Neural progenitor cell (in vitro differentiated cells): ENCODE measurements around the gene ADAMTSL2. TPM values are rescaled to one million over a fixed set of nuclear protein-coding genes. Genes with fewer than 3 reads are reported as not detected.

Source experiments
- DNase-seq: peaks from one replicate; pipeline ENCODE4 v3.0.0-alpha.2; 2016; ENCODE audit warnings: low spot score
- H2AFZ ChIP-seq: fragments of 200-600 bp; sonication (generic); replicated peaks from 2 replicates; pipeline ENCODE4 v1.6.1; 2016; ENCODE audit warnings: antibody characterized with exemption
- H3F3A ChIP-seq: fragments of 200-600 bp; sonication (generic); 2 replicates; pipeline ENCODE4 v1.6.1; 2016; ENCODE audit warnings: antibody characterized with exemption, low read depth
- H3K27ac ChIP-seq: fragments of 200-600 bp; sonication (generic); 2 replicates; pipeline ENCODE4 v1.5.1; 2016; ENCODE audit warnings: mild to moderate bottlenecking
- H3K27me3 ChIP-seq: fragments of 200-600 bp; sonication (generic); 2 replicates; pipeline ENCODE4 v1.6.1; 2016; ENCODE audit warnings: mild to moderate bottlenecking, moderate library complexity
- H3K36me3 ChIP-seq: fragments of 200-600 bp; sonication (generic); 2 replicates; pipeline ENCODE4 v1.5.1; 2016
- H3K4me1 ChIP-seq: fragments of 200-600 bp; sonication (generic); 2 replicates; pipeline ENCODE4 v1.6.1; 2016; ENCODE audit warnings: mixed run types
- H3K4me2 ChIP-seq: fragments of 200-600 bp; sonication (generic); 2 replicates; pipeline ENCODE4 v1.6.1; 2016
- H3K4me3 ChIP-seq: fragments of 200-600 bp; sonication (generic); 2 replicates; pipeline ENCODE4 v1.5.1; 2016
- H3K79me2 ChIP-seq: fragments of 200-600 bp; sonication (generic); 2 replicates; pipeline ENCODE4 v1.6.1; 2016; ENCODE audit warnings: low read depth
- H3K9ac ChIP-seq: fragments of 200-600 bp; sonication (generic); 2 replicates; pipeline ENCODE4 v1.6.1; 2016
- H3K9me3 ChIP-seq: fragments of 200-600 bp; sonication (generic); 2 replicates; pipeline ENCODE4 v1.5.1; 2016; ENCODE audit warnings: low read depth
- H4K20me1 ChIP-seq: fragments of 200-600 bp; sonication (generic); 2 replicates; pipeline ENCODE4 v1.6.1; 2016; ENCODE audit warnings: low read depth
- H3K27ac Mint-ChIP-seq: 3 replicates; pipeline ENCODE4 v1.8.0; 2021; ENCODE audit warnings: mixed read lengths
- H3K27me3 Mint-ChIP-seq: 2 replicates; pipeline ENCODE4 v1.8.0; 2022; ENCODE audit warnings: low read depth, mild to moderate bottlenecking, inconsistent platforms, moderate library complexity, mixed read lengths; ENCODE audit not compliant: insufficient read depth
- H3K36me3 Mint-ChIP-seq: 3 replicates; pipeline ENCODE4 v1.8.0; 2021; ENCODE audit warnings: mixed read lengths
- H3K4me1 Mint-ChIP-seq: 3 replicates; pipeline ENCODE4 v1.8.0; 2021; ENCODE audit warnings: mixed read lengths
- H3K4me3 Mint-ChIP-seq: 3 replicates; pipeline ENCODE4 v1.8.0; 2021; ENCODE audit warnings: mild to moderate bottlenecking, moderate library complexity, mixed read lengths
- H3K9me3 Mint-ChIP-seq: 3 replicates; pipeline ENCODE4 v1.8.0; 2020; ENCODE audit warnings: mixed read lengths
- EZH2 ChIP-seq: fragments of 200-600 bp; sonication (generic); IDR thresholded peaks from 2 replicates; pipeline ENCODE4 v1.6.1; 2017; ENCODE audit warnings: antibody characterized with exemption, mild to moderate bottlenecking, moderate library complexity
- EZH2phosphoT487 ChIP-seq: fragments of 200-600 bp; sonication (generic); IDR thresholded peaks from 2 replicates; pipeline ENCODE4 v1.6.1; 2017; ENCODE audit warnings: antibody characterized with exemption
- total RNA-seq: library from RNA; depleted of rRNA; stranded (reverse); fragments of >200 nt; gene quantifications from 2 replicates; pipeline ENCODE4 v1.2.3, GENCODE V29; 2015; ENCODE audit warnings: low replicate concordance
- TF ChIP-seq, protein P1 (sequence below): fragments of 200-600 bp; sonication (generic); IDR thresholded peaks from 2 replicates; pipeline ENCODE4 v1.5.1; 2017; ENCODE audit warnings: antibody characterized with exemption, mild to moderate bottlenecking

Gene ADAMTSL2
- total RNA-seq, 1 donor from 2014 or later = 0.30 TPM

DNA sequence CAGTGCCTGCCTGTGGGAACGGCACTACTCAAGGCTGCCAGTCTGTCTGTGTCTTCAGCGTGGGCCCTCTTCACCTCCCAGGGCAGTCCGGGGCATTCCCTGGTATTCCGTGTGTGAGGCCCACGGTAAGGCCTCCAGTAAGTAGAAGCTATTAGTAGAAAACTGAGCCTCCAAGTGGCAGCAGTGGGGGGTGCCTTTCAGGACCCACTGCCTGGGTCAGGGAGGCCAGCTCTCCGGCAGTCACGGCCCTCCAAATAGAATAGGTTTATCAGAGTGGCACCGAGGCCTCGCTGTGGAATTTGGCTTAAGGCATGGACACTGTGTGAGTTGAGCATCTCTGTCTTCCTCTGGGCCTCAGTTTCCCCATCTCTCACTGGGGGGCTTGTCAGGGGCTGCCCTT lies 23.1 kb downstream of the ADAMTSL2 start:
- no peak overlapping the region for H3K4me3 ChIP-seq
- H3K36me3 Mint-ChIP-seq = no peaks in the 10 kb centered on the region
- no peak overlapping the region for H3K9ac ChIP-seq
- H3K9me3 ChIP-seq = no peaks in the 10 kb centered on the region
- H3K27me3 ChIP-seq = no peaks in the 10 kb centered on the region
- H3K4me1 ChIP-seq = peaks cover 17% of the 10 kb centered on the region
- H4K20me1 ChIP-seq = no peaks in the 10 kb centered on the region
- no peak overlapping the region for H3K4me2 ChIP-seq
- H2AFZ ChIP-seq = no peak overlapping the region
- H3F3A ChIP-seq = peaks cover 10% of the 10 kb centered on the region
- no peaks in the 10 kb centered on the region for H3K79me2 ChIP-seq
- H3K4me1 Mint-ChIP-seq = peaks cover 48% of the 10 kb centered on the region
- no peaks in the 10 kb centered on the region for H3K36me3 ChIP-seq
- no peak overlapping the region for H3K27ac ChIP-seq
- H3K4me3 Mint-ChIP-seq = no peak overlapping the region
- H3K27ac Mint-ChIP-seq = no peak overlapping the region
- DNase-seq = no peak
- no peak for TF ChIP-seq EZH2phosphoT487
- TF ChIP-seq, protein P1, sequence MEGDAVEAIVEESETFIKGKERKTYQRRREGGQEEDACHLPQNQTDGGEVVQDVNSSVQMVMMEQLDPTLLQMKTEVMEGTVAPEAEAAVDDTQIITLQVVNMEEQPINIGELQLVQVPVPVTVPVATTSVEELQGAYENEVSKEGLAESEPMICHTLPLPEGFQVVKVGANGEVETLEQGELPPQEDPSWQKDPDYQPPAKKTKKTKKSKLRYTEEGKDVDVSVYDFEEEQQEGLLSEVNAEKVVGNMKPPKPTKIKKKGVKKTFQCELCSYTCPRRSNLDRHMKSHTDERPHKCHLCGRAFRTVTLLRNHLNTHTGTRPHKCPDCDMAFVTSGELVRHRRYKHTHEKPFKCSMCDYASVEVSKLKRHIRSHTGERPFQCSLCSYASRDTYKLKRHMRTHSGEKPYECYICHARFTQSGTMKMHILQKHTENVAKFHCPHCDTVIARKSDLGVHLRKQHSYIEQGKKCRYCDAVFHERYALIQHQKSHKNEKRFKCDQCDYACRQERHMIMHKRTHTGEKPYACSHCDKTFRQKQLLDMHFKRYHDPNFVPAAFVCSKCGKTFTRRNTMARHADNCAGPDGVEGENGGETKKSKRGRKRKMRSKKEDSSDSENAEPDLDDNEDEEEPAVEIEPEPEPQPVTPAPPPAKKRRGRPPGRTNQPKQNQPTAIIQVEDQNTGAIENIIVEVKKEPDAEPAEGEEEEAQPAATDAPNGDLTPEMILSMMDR = no peak
- no peak for TF ChIP-seq EZH2
- peaks cover 8% of the 10 kb centered on the region for H3K27me3 Mint-ChIP-seq
- peaks cover 4% of the 10 kb centered on the region for H3K9me3 Mint-ChIP-seq

DNA sequence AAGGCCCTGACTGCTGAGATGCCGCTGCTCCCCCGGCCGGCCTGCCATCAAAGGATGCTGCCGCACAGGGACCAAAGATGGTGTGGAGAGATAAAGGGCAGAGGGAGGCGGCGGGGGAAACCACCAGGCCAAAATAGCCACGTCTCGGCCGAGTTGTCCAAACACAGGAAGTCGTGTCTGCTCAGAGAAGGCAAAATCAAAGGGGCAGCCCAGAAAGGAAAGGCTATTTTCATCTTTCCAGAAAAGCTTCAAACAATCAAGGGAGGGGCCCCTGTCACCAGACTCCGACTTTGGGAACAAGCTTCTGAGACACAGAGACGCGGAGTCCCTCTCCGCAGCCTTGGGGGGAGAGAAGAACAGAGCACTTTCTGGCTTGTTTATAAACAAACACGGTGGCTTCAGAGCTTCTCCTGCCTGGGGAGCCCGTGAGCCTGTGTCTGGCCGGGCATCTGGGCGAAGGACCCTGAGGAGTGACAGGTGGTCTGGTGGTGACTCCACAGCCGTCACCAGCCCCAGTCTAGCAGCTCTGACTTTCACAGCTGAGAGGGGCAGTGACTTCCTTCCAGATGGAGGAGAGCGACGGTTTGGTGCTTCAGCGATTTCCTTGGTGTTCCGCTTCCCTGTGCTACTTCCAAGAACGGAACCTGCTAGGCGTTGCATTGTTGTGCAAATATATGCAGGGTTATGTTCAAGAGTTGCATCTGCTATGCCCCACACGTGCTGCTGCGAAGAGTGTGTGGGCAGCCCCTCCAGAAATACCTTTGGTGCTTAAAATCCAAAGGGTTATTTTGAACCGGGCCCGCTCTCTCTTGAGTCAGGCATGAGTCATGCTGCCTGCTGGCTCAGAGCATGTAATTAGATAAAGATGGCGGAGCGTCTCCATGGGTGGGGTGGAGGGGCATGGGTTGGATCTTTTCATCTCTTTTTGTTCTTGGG lies 24.0 kb downstream of the ADAMTSL2 start:
- Histone ChIP-seq H3K9ac (no peak overlapping the region), H3K4me1 (peaks cover 16% of the 10 kb centered on the region), H3K9me3 (no peaks in the 10 kb centered on the region), H3K27me3 (no peaks in the 10 kb centered on the region), H3K4me2 (peak overlapping the region; percentile 1), H4K20me1 (no peaks in the 10 kb centered on the region), H3K27ac (no peak overlapping the region), H2AFZ (peak overlapping the region; percentile 84), H3K36me3 (no peaks in the 10 kb centered on the region), H3K4me3 (no peak overlapping the region), H3F3A (peaks cover 9% of the 10 kb centered on the region), H3K79me2 (no peaks in the 10 kb centered on the region)
- Mint-ChIP-seq H3K27ac (peak overlapping the region; percentile 97), H3K9me3 (peaks cover 4% of the 10 kb centered on the region), H3K36me3 (no peaks in the 10 kb centered on the region), H3K4me1 (peaks cover 50% of the 10 kb centered on the region), H3K4me3 (peak overlapping the region; percentile 77), H3K27me3 (peaks cover 4% of the 10 kb centered on the region)
- TF ChIP-seq EZH2phosphoT487 = no peak
- no peak for TF ChIP-seq EZH2
- TF ChIP-seq, protein P1 = no peak
- DNase-seq = peak; percentile 52

DNA sequence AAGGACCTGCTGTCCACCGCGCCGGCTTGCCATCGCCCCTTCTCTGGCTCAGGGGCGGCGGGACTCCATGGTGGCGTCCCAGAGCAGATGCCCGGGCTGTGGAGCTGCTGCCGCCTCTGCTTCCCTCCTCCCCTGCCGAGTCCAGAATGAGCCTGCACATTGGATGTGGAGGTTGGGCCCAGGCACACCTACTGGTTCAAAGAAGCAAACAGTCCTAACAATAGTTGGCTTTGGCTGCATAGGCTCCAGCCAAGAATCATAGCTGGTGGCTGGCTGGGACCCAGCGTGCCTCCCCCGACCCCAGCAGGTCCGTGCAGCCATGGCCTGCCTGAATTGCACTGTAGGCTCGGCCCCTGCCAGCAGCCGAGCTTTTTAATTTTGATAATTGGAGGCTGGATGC lies 25.8 kb downstream of the ADAMTSL2 start:
- H3K27ac Mint-ChIP-seq = no peak overlapping the region
- peaks cover 56% of the 10 kb centered on the region for H3K4me1 Mint-ChIP-seq
- H3K9ac ChIP-seq = no peak overlapping the region
- H2AFZ ChIP-seq = no peak overlapping the region
- H3K9me3 ChIP-seq = no peaks in the 10 kb centered on the region
- H3K4me3 ChIP-seq = no peak overlapping the region
- no peak for DNase-seq
- no peaks in the 10 kb centered on the region for H3K27me3 Mint-ChIP-seq
- peaks cover 5% of the 10 kb centered on the region for H3F3A ChIP-seq
- no peaks in the 10 kb centered on the region for H3K79me2 ChIP-seq
- H3K36me3 ChIP-seq = no peaks in the 10 kb centered on the region
- H3K4me2 ChIP-seq = no peak overlapping the region
- TF ChIP-seq, protein P1 = no peak
- no peak for TF ChIP-seq EZH2
- H3K4me1 ChIP-seq = peaks cover 9% of the 10 kb centered on the region
- peaks cover 4% of the 10 kb centered on the region for H3K9me3 Mint-ChIP-seq
- H3K4me3 Mint-ChIP-seq = no peak overlapping the region
- no peaks in the 10 kb centered on the region for H3K36me3 Mint-ChIP-seq
- H4K20me1 ChIP-seq = no peaks in the 10 kb centered on the region
- no peaks in the 10 kb centered on the region for H3K27me3 ChIP-seq
- no peak overlapping the region for H3K27ac ChIP-seq
